ENCODE data around the gene RIMBP2.

- TF ChIP-seq EZH2 (IDR thresholded peaks at IDR 0.05): no peak
- no peak for TF ChIP-seq CTCF (IDR thresholded peaks at IDR 0.05)
These were observed 120.5 kb downstream of the RIMBP2 start for GRCh38 chr12:130595566-130595965.
